K562 (cell line): ENCODE measurements around the gene ZNF385D. TPM values are rescaled to one million over a fixed set of nuclear protein-coding genes. Genes with fewer than 3 reads are reported as not detected.

Experiments used
- ATAC-seq: fragments of 200-7000 bp; cut with Tn5 transposase; 3 replicates; pipeline ENCODE4 v1.9.1; 2020; ENCODE audit warnings: moderate library complexity
- BruUV-seq: library from RNA; stranded (reverse); fragments of 400-500 nt; replicated peaks from 2 replicates; lab custom pipeline; 2021; lab: Mats Ljungman, UMichigan
- CTCF ChIA-PET: fragments of 300-600 bp; formaldehyde crosslinking; extraction: SDS; loops from one replicate; lab custom pipeline; 2021; ENCODE audit warnings: low intra/inter-chr PET ratio; lab: Yijun Ruan, JAX
- POLR2A ChIA-PET: fragments of 300-600, 350-650 bp; sonication (Branson Sonifier 250); formaldehyde crosslinking; extraction: SDS; loops from one replicate; lab custom pipeline; 2021; ENCODE audit warnings: antibody characterized with exemption, inconsistent platforms; lab: Yijun Ruan, JAX
- DNase-seq, 4 experiments: peaks; one replicate each; pipeline versions ENCODE4 v3.0.0 to v3.0.0-alpha.2; 2011 to 2018; ENCODE audit warnings: low spot score in 3 of 4, mixed read lengths in 3 of 4; ENCODE audit errors: extremely low read depth in 1 of 4
- FAIRE-seq: peaks from 2 replicates; lab custom pipeline; 2011; peaks lifted over from hg19 to GRCh38; lab: Jason Lieb, UNC
- H2AFZ ChIP-seq: 2 replicates; pipeline ENCODE4 v1.6.0; 2011; ENCODE audit warnings: low read depth, low read length, control low read depth, inconsistent platforms
- H3K27ac ChIP-seq: fragments of 200-600 bp; 3 replicates; pipeline ENCODE4 v1.8.0; 2011; ENCODE audit warnings: low read depth, mild to moderate bottlenecking, control low read depth, inconsistent platforms, low read length, moderate library complexity, mixed read lengths; ENCODE audit errors: extremely low read depth
- H3K27me3 ChIP-seq, 2 experiments: fragments of 300-600 bp in 1 of 2; 2 replicates in 1 of 2; 3 replicates in 1 of 2; pipeline versions ENCODE4 v1.6.0 to v1.8.0; 2011; ENCODE audit warnings: inconsistent platforms in 2 of 2, low read length in 2 of 2, mild to moderate bottlenecking in 1 of 2, mixed read lengths in 1 of 2, moderate library complexity in 1 of 2; ENCODE audit not compliant: control insufficient read depth in 2 of 2, insufficient read depth in 2 of 2
- H3K36me3 ChIP-seq: fragments of 300-600 bp; 3 replicates; pipeline ENCODE4 v1.8.0; 2011; ENCODE audit warnings: mild to moderate bottlenecking, low read length, inconsistent platforms; ENCODE audit not compliant: control insufficient read depth, insufficient read depth
- H3K4me1 ChIP-seq, 2 experiments: fragments of 200-600 bp in 1 of 2; replicated peaks in 1 of 2; 2 replicates in 1 of 2; 3 replicates in 1 of 2; pipeline versions ENCODE4 v1.5.1 to v1.8.0; 2011; ENCODE audit warnings: inconsistent platforms in 2 of 2, low read length in 2 of 2, mild to moderate bottlenecking in 1 of 2, mixed read lengths in 1 of 2, moderate library complexity in 1 of 2; ENCODE audit not compliant: control insufficient read depth in 2 of 2, insufficient read depth in 2 of 2
- H3K4me2 ChIP-seq: 2 replicates; pipeline ENCODE4 v1.6.1; 2011; ENCODE audit warnings: low read length, control low read depth, inconsistent platforms, mixed read lengths; ENCODE audit not compliant: insufficient read depth
- H3K4me3 ChIP-seq: fragments of 200-600 bp; sonication (generic), shearing (Covaris generic); 2 replicates; pipeline ENCODE4 v1.5.1; 2016; ENCODE audit warnings: control low read depth, inconsistent platforms
- H3K79me2 ChIP-seq: fragments of 200-600 bp; 3 replicates; pipeline ENCODE4 v1.8.0; 2011; ENCODE audit warnings: low read length, inconsistent platforms; ENCODE audit not compliant: control insufficient read depth, insufficient read depth
- H3K9ac ChIP-seq, 2 experiments: 2 replicates each; pipeline versions ENCODE4 v1.6.0 to v1.6.1; 2011; ENCODE audit warnings: low read depth in 2 of 2, low read length in 2 of 2, control low read depth in 1 of 2, inconsistent platforms in 1 of 2, mild to moderate bottlenecking in 1 of 2, mixed read lengths in 1 of 2; ENCODE audit not compliant: insufficient read depth in 1 of 2
- H3K9me1 ChIP-seq: one replicate; pipeline ENCODE4 v1.6.0; 2011; ENCODE audit warnings: inconsistent platforms, mild to moderate bottlenecking, low read length, moderate library complexity; ENCODE audit not compliant: control insufficient read depth, insufficient read depth
- H3K9me3 ChIP-seq: replicated peaks from 2 replicates; pipeline ENCODE4 v1.5.1; 2011; ENCODE audit warnings: low read depth, low read length, inconsistent platforms; ENCODE audit not compliant: control insufficient read depth, insufficient read depth
- H4K20me1 ChIP-seq: replicated peaks from 2 replicates; pipeline ENCODE4 v1.6.1; 2011; ENCODE audit warnings: low read length, inconsistent platforms, mixed read lengths; ENCODE audit not compliant: control insufficient read depth, insufficient read depth
- BDP1 ChIP-seq: IDR thresholded peaks from 3 replicates; pipeline ENCODE4 v1.6.1; 2011; ENCODE audit not compliant: insufficient read length, insufficient read depth
- BRD9 ChIP-seq: fragments of 450-650 bp; IDR thresholded peaks from 2 replicates; pipeline ENCODE4 v1.6.1; 2018; ENCODE audit warnings: low read depth; ENCODE audit not compliant: partially characterized antibody
- CEBPG ChIP-seq, 3 experiments: fragments of 200-800 bp in 1 of 3; sonication (Bioruptor generic) in 1 of 3; sonication (generic) in 1 of 3; formaldehyde crosslinking in 1 of 3; IDR thresholded peaks in 2 of 3; conservative IDR thresholded peaks in 1 of 3; 2 replicates each; pipeline versions ENCODE4 v1.6.1 to v1.8.0; 2016 to 2022; ENCODE audit warnings: missing compliant biosample characterization in 2 of 3, missing genetic modification characterization in 2 of 3, mild to moderate bottlenecking in 1 of 3, missing genetic modification reagents in 1 of 3
- CREM ChIP-seq: IDR thresholded peaks from 2 replicates; pipeline ENCODE4 v1.6.1; 2014; ENCODE audit warnings: antibody characterized with exemption, low read depth
- GABPA ChIP-seq: fragments of 200-800 bp; sonication (Bioruptor generic); conservative IDR thresholded peaks from 2 replicates; pipeline ENCODE4 v1.6.1; 2016; ENCODE audit warnings: low read depth, missing genetic modification characterization, missing compliant biosample characterization
- NELFE ChIP-seq: IDR thresholded peaks from 2 replicates; pipeline ENCODE4 v1.6.1; 2011; ENCODE audit warnings: mild to moderate bottlenecking; ENCODE audit not compliant: insufficient read depth, insufficient read length
- NFIC ChIP-seq: fragments of 450-650 bp; IDR thresholded peaks from 2 replicates; pipeline ENCODE4 v1.6.1; 2017; ENCODE audit warnings: mild to moderate bottlenecking, inconsistent platforms
- NRF1 ChIP-seq, 2 experiments: fragments of 450-650 bp; IDR thresholded peaks in 1 of 2; conservative IDR thresholded peaks in 1 of 2; 2 replicates each; pipeline ENCODE4 v1.6.1; 2014; ENCODE audit warnings: mild to moderate bottlenecking in 2 of 2
- RBM22 ChIP-seq: fragments of 200-400 bp; formaldehyde crosslinking; IDR thresholded peaks from 2 replicates; pipeline ENCODE4 v1.6.1; 2018; ENCODE audit warnings: low read length, low read depth; ENCODE audit not compliant: poor library complexity, severe bottlenecking
- SMAD1 ChIP-seq: fragments of 150-350 bp; IDR thresholded peaks from 2 replicates; pipeline ENCODE4 v1.6.1; 2014; ENCODE audit warnings: low read length, low read depth; ENCODE audit not compliant: partially characterized antibody
- SOX6 ChIP-seq: fragments of 450-650 bp; IDR thresholded peaks from 2 replicates; pipeline ENCODE4 v1.6.1; 2014; ENCODE audit warnings: mild to moderate bottlenecking
- ZNF274 ChIP-seq: IDR thresholded peaks from 2 replicates; pipeline ENCODE4 v1.6.1; 2011; ENCODE audit warnings: low read depth, mild to moderate bottlenecking, low read length, moderate library complexity, borderline replicate concordance
- WGBS: fragments of 100-300 bp; shearing (Covaris generic); methylation state at CpG from one replicate; pipeline ENCODE4 v1.1.6; 2016; ENCODE audit warnings: low coverage, mixed read lengths; ENCODE audit not compliant: insufficient coverage; ENCODE audit errors: missing lambda C conversion rate; 5-methylcytosine and 5-hydroxymethylcytosine counted together
- in situ Hi-C: fragments of 300-500 bp; cut with MboI; formaldehyde crosslinking; loops from 4 replicates; pipeline ENCODE4 v1.15.0; 2018; ENCODE audit warnings: inconsistent platforms, mixed read lengths
- intact Hi-C: fragments of 100-400 bp; cut with micrococcal nuclease; formaldehyde crosslinking; loops from 2 replicates; pipeline ENCODE4 v1.14.2; 2022
- polyA plus RNA-seq, 8 experiments: library from polyadenylated mRNA; depleted of rRNA in 4 of 8; stranded (reverse) in 5 of 8; unstranded in 3 of 8; fragments of >200 nt; fragmentation: Nextera tagmentation in 2 of 8; fragmentation: Illumina TruSeq in 1 of 8; extraction: Ambion mirVana in 2 of 8; extraction: Trizol in 1 of 8; gene quantifications; 2 replicates each; pipeline versions ENCODE4 v1.2.1 to v1.2.3, GENCODE V29; 2011 to 2014; ENCODE audit warnings: inconsistent platforms in 1 of 8, missing spikeins in 1 of 8
- total RNA-seq, 7 experiments: library from RNA; depleted of rRNA in 6 of 7; stranded (reverse); fragments of >200 nt in 6 of 7; fragmentation: Illumina TruSeq in 2 of 7; extraction: Trizol in 2 of 7; gene quantifications; 2 replicates each; pipeline versions ENCODE4 v1.2.1 to v1.2.3, GENCODE V29; 2011 to 2021; ENCODE audit warnings: low replicate concordance in 1 of 7
- TF ChIP-seq, protein P1 (sequence below), 2 experiments: IDR thresholded peaks; 2 replicates each; pipeline ENCODE4 v1.6.1; 2012; ENCODE audit warnings: improper control_type of control experiment in 2 of 2, low read depth in 2 of 2, low read length in 2 of 2, borderline replicate concordance in 1 of 2
- TF ChIP-seq, protein P2 (sequence below): sonication (generic); formaldehyde crosslinking; IDR thresholded peaks from 2 replicates; pipeline ENCODE4 v1.8.0; 2022; ENCODE audit warnings: mild to moderate bottlenecking, missing genetic modification reagents, borderline replicate concordance

ZNF385D gene
- total and polyA plus RNA-seq, 9 of the 15 experiments (the other 6 are each of a cell fraction or from before 2014, with no cell fraction given) = 0.14 to 1.7 (median 0.51) TPM

DNA sequence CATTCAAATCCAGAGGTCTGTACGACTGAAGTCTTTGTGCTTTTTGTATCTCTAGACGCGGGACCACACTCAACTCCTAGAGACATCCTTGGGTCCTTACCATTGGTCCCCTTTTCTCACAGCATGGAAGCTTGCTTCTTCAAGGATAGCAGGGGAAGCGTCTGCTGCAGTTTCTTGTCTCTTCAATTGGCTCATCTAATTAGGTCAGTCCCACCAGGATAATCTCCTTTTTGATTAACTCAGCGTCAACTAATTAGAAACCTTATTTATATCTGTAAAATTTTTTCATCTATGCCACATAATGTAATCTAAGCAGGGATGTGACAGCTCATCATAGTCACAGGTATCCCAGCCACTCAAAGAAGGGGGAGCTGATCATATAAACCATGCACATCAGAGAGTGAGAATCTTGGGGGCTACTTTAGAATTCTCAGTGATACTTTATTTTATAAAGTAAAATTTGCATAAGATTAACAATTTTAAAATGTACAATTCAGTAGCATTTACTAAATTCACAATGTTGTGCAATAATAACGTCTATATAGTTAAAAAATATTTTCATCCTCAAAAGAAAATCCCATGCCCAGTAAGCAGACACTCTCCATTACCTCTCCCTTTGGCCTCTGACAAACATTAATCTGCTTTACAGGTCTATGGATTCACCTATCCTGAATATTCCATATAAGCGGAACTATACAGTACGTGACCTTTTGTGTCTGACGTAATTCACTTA lies 47.5 kb upstream of the ZNF385D start (continued):
- TF ChIP-seq BRD9 (no peak), ZNF274 (no peak), CEBPG (CRISPR knock-in tag; IDR thresholded peaks at IDR 0.05) (no peak), CEBPG (tag; conservative IDR thresholded peaks at IDR 0.05 in 1 of 2, IDR thresholded peaks at IDR 0.05 in 1 of 2) (peak in 1 of 2 experiments; percentile 67; a peak in 2 of 4 replicates), NELFE (no peak)

DNA sequence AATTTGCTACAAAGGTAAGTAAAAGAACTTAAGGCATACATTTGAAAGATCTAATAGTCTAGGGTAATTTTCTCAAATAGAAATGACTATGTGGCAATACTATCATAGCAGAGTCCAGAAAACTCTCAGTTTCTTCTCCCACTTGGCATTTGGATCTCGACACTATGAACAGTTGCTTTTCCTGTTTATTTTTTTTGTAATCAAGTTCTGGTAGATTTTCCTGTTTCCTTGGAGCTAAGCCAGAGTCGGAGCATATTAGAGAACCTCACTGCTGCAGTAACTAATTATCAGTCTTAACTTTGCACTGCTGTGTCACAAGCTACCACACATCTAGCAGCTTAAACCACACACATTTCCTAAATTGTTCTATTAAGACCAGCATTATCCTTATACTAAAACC lies 44.9 kb upstream of the ZNF385D start:
- no peaks in the 10 kb centered on the region for H3K36me3 ChIP-seq
- CTCF ChIA-PET = no interaction called here
- no peaks in the 10 kb centered on the region for H3K4me1 ChIP-seq
- no peak for ATAC-seq
- DNase-seq = no peak
- in situ Hi-C loops = no loop called here
- H3K27me3 ChIP-seq = no peaks in the 10 kb centered on the region
- no peak overlapping the region for H3K9ac ChIP-seq
- no peaks in the 10 kb centered on the region for H4K20me1 ChIP-seq
- POLR2A ChIA-PET = no interaction called here
- H3K4me2 ChIP-seq = no peak overlapping the region
- no peaks in the 10 kb centered on the region; the same call in 1 of the 2 replicates for H3K9me3 ChIP-seq
- no peaks in the 10 kb centered on the region for H3K79me2 ChIP-seq
- no peak overlapping the region for H2AFZ ChIP-seq
- intact Hi-C loops = no loop called here
- H3K9me1 ChIP-seq = no peaks in the 10 kb centered on the region
- BruUV-seq = no TSS peak
- no peak for FAIRE-seq
- no peak overlapping the region for H3K4me3 ChIP-seq
- no peak overlapping the region for H3K27ac ChIP-seq
- 0% methylated on average over 2 of the region's 2 CpGs for WGBS
- TF ChIP-seq GABPA (tag) (no peak), NRF1 (conservative IDR thresholded peaks at IDR 0.05 in 1 of 2, IDR thresholded peaks at IDR 0.05 in 1 of 2) (no peak), SOX6 (no peak), RBM22 (no peak), NFIC (no peak), CREM (no peak), BDP1 (no peak), SMAD1 (no peak)
- TF ChIP-seq, protein P1, sequence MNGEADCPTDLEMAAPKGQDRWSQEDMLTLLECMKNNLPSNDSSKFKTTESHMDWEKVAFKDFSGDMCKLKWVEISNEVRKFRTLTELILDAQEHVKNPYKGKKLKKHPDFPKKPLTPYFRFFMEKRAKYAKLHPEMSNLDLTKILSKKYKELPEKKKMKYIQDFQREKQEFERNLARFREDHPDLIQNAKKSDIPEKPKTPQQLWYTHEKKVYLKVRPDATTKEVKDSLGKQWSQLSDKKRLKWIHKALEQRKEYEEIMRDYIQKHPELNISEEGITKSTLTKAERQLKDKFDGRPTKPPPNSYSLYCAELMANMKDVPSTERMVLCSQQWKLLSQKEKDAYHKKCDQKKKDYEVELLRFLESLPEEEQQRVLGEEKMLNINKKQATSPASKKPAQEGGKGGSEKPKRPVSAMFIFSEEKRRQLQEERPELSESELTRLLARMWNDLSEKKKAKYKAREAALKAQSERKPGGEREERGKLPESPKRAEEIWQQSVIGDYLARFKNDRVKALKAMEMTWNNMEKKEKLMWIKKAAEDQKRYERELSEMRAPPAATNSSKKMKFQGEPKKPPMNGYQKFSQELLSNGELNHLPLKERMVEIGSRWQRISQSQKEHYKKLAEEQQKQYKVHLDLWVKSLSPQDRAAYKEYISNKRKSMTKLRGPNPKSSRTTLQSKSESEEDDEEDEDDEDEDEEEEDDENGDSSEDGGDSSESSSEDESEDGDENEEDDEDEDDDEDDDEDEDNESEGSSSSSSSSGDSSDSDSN (IDR thresholded peaks at IDR 0.05; ENCODE audit: borderline replicate concordance in 1 of 2, low read depth in 2 of 2, low read length in 2 of 2) = no peak
- TF ChIP-seq, protein P2, sequence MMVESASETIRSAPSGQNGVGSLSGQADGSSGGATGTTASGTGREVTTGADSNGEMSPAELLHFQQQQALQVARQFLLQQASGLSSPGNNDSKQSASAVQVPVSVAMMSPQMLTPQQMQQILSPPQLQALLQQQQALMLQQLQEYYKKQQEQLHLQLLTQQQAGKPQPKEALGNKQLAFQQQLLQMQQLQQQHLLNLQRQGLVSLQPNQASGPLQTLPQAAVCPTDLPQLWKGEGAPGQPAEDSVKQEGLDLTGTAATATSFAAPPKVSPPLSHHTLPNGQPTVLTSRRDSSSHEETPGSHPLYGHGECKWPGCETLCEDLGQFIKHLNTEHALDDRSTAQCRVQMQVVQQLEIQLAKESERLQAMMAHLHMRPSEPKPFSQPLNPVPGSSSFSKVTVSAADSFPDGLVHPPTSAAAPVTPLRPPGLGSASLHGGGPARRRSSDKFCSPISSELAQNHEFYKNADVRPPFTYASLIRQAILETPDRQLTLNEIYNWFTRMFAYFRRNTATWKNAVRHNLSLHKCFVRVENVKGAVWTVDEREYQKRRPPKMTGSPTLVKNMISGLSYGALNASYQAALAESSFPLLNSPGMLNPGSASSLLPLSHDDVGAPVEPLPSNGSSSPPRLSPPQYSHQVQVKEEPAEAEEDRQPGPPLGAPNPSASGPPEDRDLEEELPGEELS (CRISPR knock-in tag) = no peak
